Stimulated activated CD8-positive, alpha-beta memory T cell treated with anti-CD3 and anti-CD28 coated beads, Interleukin-4, amount 100 ng/mL, for 48 hours (primary cell): ENCODE data around the gene ETV7.

ENCODE experiments used
- DNase-seq: peaks from one replicate; pipeline ENCODE4 v3.0.0-alpha.2; 2020

The ETV7 gene

DNA sequence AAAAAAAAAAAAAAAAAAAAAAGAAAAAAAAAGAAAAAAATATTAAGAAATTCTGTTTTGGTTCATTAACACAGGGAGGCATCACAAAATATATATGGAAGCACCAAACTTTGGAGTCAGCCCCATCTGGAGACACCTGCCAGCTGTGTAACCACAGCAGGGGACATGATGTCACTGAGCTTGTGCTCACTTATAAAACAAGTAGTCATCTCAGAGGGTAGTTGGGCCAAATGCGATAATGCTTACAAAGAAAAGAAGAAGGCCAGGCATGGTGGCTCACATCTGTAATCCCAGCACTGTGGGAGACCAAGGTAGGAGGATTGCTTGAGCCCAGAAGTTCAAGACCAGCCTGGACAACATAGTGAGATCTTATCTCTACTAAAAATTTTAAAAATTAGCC lies 49.7 kb downstream of the ETV7 start:
- DNase-seq, result no peak

GRCh38 chr6:36336779-36337241 lies 50.7 kb downstream of the ETV7 start, which contains the start of gene BNIP5:
Gene BNIP5, minus strand, starts transcription at chr6:36336888. Its CDS starts 6,198 bp downstream, at chr6:36330690.
- no peak for DNase-seq

DNA sequence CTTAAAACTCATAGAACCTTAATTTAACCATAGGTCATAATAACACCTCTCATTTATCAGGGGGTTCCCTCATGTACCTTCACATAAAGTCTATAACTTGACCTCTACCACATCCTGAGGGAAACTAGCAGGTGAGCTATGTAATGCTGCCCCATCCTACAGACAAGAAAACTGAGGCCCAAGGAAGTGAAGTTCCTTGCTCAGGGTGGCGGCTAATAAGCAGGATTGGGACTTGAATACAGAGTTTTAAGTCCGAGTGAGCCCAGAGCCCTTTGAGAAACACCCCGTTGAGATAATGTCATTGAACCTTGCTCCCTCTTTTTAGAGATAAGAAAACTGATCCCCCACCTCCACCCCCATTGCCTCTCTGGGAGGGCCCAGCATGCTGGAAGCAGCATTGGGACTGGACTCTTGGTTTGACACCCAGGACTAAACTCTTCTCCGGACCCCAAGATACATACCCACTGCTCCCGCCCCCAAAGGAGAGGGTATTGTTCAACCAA lies 51.2 kb downstream of the ETV7 start:
- no peak for DNase-seq

DNA sequence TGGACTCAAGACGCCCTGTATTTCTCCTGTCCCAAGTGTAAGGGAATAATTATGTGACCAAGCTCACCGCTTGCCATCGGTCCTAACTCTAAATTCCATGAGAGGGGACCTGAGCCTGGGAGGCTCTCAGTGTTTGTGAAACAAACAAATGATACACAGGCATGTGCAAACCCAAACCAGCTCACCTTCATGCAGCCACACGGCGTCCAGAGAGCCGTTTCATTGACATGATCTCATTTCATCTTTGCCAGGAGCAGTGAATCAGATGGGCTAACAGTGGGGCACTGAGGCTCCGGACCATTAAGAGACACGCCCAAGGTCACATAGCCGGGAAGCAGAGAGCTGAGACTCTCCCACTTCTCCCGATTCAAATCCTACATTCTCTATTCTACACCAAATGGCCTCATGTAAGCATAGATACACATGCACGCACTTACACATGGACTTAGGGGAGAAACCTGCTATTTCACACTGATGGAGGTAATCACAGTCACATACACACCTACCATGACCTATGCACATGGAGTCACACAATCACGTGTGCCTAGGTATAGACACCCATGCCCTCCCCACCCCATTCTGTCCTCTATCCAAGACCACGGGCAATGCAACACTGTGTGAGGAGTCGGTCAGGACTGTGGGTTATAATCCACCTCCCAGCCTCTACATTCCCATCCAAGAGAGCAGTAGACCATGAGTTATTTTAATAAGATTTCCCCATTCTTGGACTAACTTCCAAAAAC lies 51.8 kb downstream of the ETV7 start:
- DNase-seq, result no peak

- DNase-seq, result no peak
Measured at GRCh38 chr6:36334832-36335459, 52.5 kb downstream of the ETV7 start.

- no peak for DNase-seq
Measured at GRCh38 chr6:36333931-36334725, 53.3 kb downstream of the ETV7 start.

DNA sequence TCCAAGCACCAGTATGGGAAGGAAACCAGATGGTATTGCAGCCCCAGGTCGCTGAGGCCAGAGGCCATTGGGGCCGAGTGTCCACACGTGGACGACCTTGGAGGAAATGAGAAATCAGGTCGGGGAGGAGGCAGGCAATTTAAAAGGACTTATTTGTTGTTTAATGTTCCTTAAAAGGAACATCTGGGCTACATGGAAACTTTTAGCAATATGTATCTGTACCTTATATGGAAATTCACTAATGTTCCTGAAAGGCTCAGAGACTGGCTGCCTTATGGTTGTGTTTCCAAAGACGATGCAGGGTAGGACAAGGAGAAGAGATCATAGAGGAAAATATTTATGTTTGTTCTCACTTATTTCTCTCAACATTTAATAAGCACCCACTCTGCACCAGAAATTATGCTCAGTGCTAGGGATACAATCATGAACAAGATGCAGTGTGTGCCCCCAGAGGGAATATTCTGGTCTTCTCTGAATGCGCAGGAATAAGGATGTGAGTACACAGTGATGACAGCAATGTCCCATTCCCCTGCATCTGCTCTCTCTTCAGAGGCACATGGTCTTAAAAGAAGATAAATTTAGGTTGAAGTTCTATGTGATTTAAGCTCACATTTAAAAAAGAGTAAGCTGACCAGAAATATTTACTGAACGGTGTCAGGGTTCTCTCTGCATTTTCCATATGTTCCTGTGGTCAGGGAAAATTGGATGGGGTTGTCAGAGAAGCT lies 54.1 kb downstream of the ETV7 start:
- no peak for DNase-seq

- no peak for DNase-seq
Measured at GRCh38 chr6:36331381-36331780, 56.1 kb downstream of the ETV7 start.

GRCh38 chr6:36330366-36330765 lies 57.1 kb downstream of the ETV7 start:
- DNase-seq, result no peak

GRCh38 chr6:36329798-36330291 lies 57.6 kb downstream of the ETV7 start:
- no peak for DNase-seq

DNA sequence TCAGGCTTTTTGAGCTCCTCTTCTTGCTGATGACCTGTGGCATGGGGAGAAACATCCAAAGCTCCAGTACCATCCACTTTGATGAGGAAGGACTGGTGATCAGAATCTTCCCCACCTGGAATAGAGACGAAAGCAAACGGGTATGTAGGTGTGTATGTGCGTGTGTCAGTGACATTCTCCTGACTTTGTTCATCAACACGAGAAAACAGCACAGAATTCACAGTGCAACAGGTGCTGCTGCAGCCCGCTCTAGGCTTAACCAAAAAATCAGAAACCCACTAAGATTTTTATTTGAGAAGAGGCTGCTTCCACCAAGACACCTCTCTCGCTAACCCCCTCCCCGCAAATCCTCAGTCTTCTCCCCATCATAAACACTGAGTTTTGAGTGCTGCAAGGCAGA lies 58.9 kb downstream of the ETV7 start:
- DNase-seq, result no peak

- DNase-seq, result no peak
Measured at GRCh38 chr6:36327919-36328236, 59.6 kb downstream of the ETV7 start.

DNA sequence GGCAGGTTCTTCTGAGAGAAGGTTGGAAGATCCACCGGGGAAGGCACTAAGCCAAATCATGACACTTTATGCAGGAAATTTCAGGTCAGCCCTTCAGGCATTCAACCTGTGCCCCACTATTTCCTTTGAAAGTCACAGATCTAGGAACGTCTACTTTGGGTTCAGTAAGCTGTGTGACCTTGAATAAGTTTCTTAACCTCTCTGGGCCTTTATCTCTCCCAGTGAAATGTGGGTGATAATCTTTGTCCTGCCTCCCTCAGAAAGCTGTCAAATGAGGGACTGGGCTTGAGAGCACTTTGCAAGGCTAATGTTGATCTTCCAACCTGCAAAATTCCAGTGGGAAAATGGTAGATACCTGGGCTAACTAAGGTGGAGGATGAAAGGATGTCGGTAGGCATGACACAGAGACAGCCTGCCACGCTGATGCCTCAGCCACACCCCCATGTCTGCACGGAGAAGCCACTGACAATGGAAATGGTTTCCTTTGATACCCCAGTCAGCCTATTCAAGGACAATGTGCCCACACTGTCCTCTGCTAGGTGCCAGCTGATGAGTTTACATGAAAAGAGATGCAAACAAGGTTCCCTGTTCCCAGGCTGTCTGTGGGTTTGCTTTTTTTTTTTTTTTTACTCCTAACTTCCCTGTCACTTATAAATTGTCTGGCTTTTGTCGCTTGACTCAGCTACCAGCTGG lies 60.1 kb downstream of the ETV7 start:
- DNase-seq, result no peak

DNA sequence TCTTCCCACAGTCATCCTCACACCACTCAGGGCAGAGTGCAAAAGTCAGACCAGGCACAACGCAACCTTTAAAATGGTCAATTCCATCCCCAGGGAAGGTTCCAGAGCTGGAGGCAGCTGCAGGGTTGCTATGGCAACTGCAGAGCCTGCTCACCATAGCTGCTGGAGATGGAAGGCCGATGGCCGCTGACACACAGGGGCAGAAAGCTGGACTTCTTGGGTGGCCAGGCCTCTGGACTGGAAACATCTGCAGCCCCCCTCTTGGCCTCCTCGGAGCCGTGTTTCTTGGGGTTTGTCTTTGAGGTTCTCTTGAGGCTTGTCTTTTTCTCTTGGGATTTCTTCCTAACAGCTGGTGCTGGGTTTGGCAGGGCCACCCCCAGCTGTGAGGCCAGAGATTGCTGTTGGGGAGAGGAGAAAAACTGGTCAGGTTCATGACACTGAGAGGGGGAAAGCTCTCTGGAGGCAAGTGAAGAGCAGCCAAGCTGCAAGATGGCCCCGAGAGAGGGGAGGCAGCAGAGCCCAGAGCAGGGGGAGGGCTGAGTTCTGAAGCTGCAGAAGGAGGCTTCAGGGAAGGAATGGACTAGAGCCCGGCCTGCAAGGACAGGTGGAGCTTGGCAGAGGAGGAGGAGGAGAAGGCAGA lies 61.0 kb downstream of the ETV7 start:
- DNase-seq, result no peak

DNA sequence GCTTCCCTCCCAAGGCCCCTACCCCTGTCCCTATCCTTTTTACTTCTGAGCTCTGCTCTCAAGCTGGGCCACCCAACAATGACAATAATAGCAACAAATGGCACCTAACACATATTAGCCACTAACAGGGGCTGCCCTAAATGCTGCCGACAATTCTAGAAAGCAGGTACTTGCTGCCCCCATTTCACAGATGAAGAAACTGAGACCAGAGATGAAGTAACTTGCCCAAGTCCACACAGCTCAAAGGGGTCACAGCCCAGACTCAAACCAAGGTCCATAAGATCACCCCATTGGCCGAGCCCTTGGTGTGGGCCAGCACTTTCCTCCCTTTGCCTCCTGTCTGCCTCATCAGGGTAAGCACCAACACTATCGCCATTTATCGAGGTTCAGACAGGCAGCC lies 62.8 kb downstream of the ETV7 start:
- DNase-seq, result no peak

GRCh38 chr6:36324191-36324590 lies 63.3 kb downstream of the ETV7 start:
- no peak for DNase-seq

DNA sequence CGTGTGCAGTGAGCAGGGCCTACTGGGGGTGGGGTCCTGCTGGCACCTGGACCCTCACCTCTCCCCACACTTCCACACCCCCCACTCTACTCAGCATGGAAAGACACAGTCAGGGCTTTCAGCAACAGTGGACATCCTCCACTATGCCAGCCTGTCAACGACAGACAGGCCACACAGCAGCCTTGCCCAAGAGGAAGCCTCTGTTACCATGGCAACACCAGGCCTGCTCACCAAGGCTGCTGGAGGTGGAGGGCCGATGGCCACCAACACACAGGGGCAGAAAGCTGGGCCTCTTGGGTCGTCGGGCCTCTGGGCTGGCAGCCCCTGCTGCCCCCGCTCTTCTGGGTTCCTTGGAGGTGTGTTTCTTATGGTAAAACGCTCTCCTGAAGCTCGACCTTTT lies 64.4 kb downstream of the ETV7 start:
- no peak for DNase-seq

DNA sequence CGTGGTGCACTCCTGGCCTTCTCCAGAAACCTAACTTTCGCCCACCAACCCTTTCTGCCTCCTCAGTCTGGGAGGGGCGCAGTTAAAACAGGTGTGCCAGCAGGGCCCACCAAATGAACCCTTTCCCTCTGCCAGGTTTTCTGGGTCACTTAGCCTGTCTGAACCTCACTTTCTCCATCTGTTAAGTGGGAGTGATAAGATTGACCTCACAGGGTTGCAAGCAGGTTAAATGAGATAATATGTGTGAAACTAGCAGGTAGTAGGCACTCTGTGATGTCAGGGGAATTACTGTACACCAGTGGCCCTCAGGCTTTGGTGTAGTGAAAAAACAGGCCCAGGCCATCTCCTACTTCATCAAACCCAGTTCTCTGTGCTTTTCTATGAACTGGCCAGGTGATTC lies 64.9 kb downstream of the ETV7 start:
- no peak for DNase-seq

DNA sequence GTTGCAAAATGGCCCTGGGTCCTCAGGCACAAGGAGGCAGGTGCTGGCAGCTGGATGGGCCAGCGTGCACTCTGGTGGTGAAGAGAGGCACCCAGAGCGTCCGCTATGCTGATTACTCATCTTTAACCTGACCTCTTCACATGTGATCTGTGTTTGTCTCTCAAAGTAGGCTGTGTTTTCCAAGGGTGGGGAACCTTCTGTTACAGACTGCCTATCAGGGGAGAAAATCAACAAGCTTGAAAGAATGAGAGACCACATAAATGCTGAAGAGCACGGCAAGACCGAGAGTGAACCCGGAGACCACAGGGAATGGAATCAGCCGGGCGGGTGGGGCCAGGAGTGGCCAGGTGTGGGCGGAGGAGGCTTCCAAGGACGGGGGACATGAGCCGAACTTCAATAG lies 67.0 kb downstream of the ETV7 start:
- no peak for DNase-seq

GRCh38 chr6:36319821-36320220 lies 67.6 kb downstream of the ETV7 start:
- DNase-seq, result no peak

DNA sequence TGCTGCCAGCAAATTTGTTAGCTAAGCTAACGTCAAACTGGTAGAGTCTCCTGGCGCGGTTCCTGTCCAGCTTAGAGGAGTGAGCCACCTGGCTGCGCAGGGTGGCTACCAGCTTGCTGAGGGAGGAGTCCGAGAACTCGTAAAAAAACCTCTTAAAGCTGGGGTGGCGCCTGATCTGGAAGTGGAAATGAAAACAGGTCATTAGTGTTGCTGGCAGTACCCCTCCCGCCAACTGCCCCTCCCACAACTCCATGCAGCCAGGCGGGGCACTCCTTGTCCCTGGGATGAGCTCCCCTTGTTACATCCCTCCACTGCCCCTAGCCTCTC lies 68.1 kb downstream of the ETV7 start:
- no peak for DNase-seq
